ENCODE measurements around the gene LZTS2. TPM values are rescaled to one million over a fixed set of nuclear protein-coding genes. Genes with fewer than 3 reads are reported as not detected.
"Not testable (repeated sequence)": the region's sequence is repeated elsewhere in the genome, so short reads cannot be mapped to it uniquely, and the experiment has no call there.

Gene LZTS2
- polyA plus RNA-seq (2013, experiment 1 of 2; ENCODE audit: insufficient read length) = 66.0 TPM
- polyA plus RNA-seq (2013, experiment 2 of 2; ENCODE audit: insufficient read length) = 60.1 TPM

GRCh38 chr10:100999742-101000126 is at the start of gene LZTS2:
TSS of gene LZTS2 (plus strand) at chr10:100999808. CDS start at chr10:101002539, 2,731 bp downstream.
- no peak for DNase-seq

- no peak for DNase-seq
Observed at GRCh38 chr10:100960251-100960650, 39.4 kb upstream of the LZTS2 start.

- DNase-seq = no peak
Observed at GRCh38 chr10:100962351-100963080, 37.1 kb upstream of the LZTS2 start.

GRCh38 chr10:100963826-100964225 is 35.8 kb upstream of the LZTS2 start:
- no peak for DNase-seq

GRCh38 chr10:100965820-100966219 is 33.8 kb upstream of the LZTS2 start:
- DNase-seq = no peak

- no peak for DNase-seq
Observed at GRCh38 chr10:100966887-100967286, 32.7 kb upstream of the LZTS2 start.

- no peak for DNase-seq
Observed at GRCh38 chr10:100967332-100967731, 32.3 kb upstream of the LZTS2 start.

- DNase-seq = no peak
Observed at GRCh38 chr10:100968062-100968736, 31.4 kb upstream of the LZTS2 start.

- no peak for DNase-seq
Observed at GRCh38 chr10:100968863-100969186, 30.8 kb upstream of the LZTS2 start.

- DNase-seq = peak; percentile 27
Observed at GRCh38 chr10:100969187-100970075, 30.2 kb upstream of the LZTS2 start, which contains the start of gene SEMA4G. TSS of gene SEMA4G (plus strand) at chr10:100969504. CDS start at chr10:100972913, 3,409 bp downstream.

GRCh38 chr10:100970076-100970913 is 29.3 kb upstream of the LZTS2 start:
- DNase-seq = no peak

- no peak for DNase-seq
Observed at GRCh38 chr10:100970914-100971811, 28.4 kb upstream of the LZTS2 start.

- DNase-seq = no peak
Observed at GRCh38 chr10:100972115-100972903, 27.3 kb upstream of the LZTS2 start.

GRCh38 chr10:100972904-100973535 is 26.6 kb upstream of the LZTS2 start:
- DNase-seq = no peak

GRCh38 chr10:100975397-100975796 is 24.2 kb upstream of the LZTS2 start:
- DNase-seq = not testable (repeated sequence)

GRCh38 chr10:100976906-100977305 is 22.7 kb upstream of the LZTS2 start:
- DNase-seq = no peak

- DNase-seq = no peak
Observed at GRCh38 chr10:100977436-100977835, 22.2 kb upstream of the LZTS2 start.

- DNase-seq = no peak
Observed at GRCh38 chr10:100978121-100978900, 21.3 kb upstream of the LZTS2 start.

GRCh38 chr10:100978901-100979195 is 20.8 kb upstream of the LZTS2 start:
- no peak for DNase-seq

All from fibroblast of skin of scalp (primary cell).